ENCODE data around the gene ZNF891.
A peak's percentile ranks its signal among the peaks of the same experiment; 100 is the strongest.

ZNF891 gene

DNA sequence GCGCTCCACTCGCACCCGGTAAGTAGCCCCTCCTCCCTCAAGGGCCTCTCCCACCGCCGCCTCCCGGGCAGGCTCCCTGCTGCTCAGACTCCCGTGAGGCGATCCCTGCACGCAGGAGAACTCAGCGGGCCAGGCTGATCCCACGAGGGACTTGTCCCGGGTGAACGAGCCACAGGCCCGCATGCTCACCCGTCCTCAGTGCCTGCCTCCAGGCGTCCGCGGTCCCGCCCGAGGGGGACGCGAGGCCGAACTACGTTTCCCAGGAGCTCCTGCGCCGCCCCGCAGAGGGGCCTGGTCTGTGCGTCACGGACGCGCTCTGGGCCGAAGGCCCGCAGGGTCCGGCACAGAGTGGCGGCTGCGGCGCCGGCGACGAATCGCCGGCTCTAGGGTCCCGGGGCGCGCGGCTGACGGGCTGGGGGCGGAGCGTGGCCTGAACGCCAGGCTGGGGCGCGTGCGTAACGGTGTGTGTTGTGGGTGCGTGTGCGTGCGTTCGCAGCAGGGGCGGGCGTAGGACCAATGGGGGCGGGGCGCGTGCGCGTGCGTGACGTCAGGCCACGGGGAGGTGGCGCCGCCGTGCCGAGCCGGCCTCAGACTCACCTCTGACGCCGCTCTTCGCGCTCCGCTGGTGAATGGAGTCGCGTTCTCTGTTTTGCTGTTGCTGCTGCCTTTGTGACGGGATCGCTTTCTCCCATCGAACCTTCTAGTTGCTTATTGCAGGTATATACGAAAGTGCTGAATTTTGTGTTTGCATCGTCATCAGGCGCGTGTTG lies at the start of gene ZNF891, which contains the start of gene ZNF10:
TSS of gene ZNF891 (minus strand) at position 237 of the 770 bp plus-strand sequence. CDS start 8,356 bp downstream, outside the sequence.
TSS of gene ZNF10 (plus strand) at position 590 of the 770 bp plus-strand sequence. CDS start 13,866 bp downstream, outside the sequence.
- peak; percentile 84 to 90 for DNase-seq

GRCh38 chr12:133174901-133175300 lies 44.8 kb upstream of the ZNF891 start:
- DNase-seq, result no peak

- DNase-seq, result no peak
Observed at GRCh38 chr12:133172491-133172890, 42.4 kb upstream of the ZNF891 start.

DNA sequence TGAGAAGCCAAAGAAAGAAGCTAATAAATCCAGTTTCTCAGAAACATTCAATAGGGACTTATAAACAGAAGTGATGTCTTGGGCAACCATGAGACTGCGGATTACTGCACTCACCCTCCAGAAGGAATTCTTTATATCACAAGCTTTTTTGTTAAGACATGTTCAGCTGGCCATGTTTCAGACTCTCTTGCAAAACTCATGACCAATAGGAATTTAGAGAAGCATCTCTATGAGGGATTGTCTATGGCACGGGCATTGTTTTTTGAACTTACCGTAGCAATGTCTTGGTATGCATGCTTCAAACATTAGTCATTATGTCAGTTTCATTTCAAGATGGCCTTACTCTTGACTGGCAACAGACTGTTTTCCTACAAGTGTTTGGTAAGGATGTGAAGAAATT lies 35.7 kb upstream of the ZNF891 start:
- no peak for DNase-seq

DNA sequence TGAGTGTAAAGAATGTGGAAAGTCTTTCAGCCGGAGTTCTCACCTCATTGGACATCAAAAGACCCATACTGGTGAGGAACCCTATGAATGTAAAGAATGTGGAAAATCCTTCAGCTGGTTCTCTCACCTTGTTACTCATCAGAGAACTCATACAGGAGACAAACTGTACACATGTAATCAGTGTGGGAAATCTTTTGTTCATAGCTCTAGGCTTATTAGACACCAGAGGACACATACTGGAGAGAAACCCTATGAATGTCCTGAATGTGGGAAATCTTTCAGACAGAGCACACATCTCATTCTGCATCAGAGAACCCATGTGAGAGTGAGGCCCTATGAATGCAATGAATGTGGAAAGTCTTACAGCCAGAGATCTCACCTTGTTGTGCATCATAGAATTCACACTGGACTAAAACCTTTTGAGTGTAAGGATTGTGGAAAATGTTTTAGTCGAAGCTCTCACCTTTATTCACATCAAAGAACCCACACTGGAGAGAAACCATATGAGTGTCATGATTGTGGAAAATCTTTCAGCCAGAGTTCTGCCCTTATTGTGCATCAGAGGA lies 26.1 kb upstream of the ZNF891 start:
- DNase-seq, result no peak

- DNase-seq, result no peak
Observed at GRCh38 chr12:133145981-133146380, 15.9 kb upstream of the ZNF891 start.

DNA sequence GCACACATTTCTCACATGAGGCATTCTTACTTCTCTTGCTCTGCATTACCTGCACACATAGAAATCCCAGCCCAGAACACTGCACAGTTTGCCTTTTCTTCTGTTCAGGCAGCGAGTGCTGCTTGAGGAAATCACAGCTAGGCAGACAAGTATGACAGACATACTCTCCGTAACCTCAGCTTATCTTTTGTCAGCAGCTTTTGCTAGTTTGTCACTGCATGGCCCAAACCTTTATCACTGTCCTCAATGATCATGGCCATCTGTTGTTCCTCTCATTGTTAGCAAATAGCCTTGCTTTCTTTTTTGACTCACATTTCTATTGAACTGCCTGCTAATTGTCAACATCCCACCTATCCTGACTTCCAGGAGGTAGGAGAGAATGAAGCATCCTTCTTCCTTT lies 5.7 kb upstream of the ZNF891 start:
- no peak for DNase-seq

DNA sequence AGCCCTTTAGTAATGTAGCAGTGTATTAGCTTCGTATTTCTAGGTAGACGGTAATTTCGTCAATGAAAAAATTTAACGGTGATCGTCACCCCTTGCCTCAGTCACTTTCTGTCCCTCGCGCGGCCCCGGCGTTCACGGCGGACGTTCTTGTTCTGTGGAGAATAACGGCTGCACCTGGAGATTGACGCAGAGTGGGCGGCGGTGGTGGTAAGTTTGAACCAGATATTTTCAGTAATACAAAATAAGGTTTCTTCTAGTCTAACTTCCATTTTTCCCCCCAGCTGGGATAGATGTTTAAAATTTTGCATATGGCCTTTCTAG lies 694 bp upstream of the ZNF891 start:
- peak in 1 of 2 donors; percentile 3 for DNase-seq

DNA sequence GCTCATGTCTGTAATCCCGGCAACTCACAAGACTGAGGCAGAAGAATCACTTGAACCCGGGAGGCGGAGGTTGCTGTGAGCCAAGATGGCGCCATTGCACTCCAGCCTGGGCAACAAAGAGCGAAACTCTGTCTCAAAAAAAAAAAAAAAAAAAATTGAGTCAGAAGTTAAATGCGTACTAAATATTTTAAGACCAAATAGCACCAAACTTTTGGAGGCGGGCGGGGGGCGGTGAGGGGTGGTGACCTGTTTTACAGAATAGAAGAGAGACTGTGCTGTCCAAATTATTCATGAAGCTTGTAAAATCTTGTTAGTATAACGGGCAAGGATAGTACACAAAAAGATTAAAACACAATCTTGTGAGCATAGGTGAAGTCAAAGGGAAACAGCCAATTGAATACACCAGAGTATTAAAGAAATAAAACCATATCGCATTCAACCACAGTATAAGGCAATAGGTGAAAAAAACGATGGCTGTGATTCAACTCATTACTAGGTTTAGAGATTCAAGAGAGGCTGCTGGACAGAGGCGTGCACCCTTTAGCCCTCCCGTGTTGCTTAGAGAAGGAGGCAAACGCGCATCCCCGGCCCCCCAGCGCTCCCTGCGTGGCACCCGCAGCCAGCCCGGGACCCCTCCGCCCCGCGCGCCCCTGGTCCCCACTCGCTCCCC lies 571 bp downstream of the ZNF891 start:
- DNase-seq, result no peak

DNA sequence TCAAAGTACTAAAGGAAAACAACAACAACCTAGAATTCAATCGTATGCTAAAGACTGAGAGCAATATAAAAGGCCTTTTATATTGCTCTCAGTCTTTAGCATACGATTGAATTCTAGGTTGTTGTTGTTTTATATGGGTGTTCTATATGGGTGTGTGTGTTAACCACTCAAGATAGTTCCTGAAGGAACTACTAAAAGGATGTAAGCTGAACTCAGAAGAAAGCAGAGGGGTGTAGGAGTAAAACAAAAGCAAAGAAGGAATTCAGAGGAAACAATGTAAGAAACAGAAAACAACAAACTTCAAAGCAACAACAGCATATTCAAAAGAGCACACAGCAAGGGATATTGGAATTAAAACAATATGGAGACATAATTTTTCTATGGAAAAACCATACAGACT lies 5.4 kb downstream of the ZNF891 start:
- no peak for DNase-seq

DNA sequence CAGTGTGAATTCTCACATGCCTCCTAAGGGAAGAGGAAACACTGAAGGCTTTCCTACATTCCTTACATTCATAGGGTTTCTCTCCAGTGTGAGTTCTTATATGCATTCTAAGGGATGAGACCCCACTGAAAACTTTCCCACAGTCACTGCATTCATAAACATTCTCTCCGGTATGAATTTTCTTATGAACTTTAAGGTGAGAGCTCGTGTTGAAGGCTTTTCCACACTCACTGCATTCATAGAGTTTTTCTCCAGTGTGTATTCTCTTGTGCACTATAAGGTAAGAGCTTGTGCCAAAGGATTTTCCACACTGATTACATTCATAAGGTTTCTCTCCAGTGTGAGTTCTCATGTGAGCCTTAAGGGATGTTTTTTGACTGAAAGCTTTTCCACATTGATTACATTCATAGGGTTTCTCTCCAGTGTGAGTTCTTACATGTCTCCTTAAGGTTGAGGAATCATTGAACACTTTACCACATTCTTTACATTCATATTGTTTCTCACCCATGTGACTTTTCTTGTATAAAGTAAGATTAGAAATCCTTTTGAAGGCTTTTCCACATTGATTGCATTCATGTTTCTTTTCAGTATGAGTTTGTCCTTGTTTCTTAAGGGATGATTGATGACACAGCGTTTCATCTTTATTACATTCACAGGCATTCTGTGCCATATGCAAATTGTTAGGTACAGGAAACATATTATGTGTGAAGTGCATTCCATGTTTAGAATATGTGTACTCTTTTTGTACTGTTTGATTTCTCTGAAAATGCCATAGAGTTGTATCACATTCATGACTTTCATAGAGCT lies 9.5 kb downstream of the ZNF891 start:
- DNase-seq, result no peak

DNA sequence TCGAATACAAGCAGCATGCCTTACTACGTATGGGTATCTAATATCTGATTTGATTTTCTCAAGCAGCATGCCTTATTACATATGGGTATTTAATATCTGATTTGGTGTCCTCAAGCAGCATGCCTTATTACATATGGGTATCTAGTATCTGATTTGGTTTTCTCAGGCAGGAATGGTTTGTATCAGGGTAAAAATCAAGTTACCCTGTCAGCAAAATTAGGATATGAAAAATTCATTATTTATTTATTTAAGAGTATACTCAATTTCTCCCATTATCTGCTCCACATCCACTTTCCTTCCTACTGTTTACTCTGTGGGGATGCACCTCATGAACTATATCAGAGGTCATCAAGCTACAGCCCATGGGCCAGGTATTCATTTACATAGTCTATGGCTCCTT lies 21.9 kb downstream of the ZNF891 start:
- DNase-seq, result no peak

GRCh38 chr12:133107121-133107520 lies 23.0 kb downstream of the ZNF891 start:
- no peak for DNase-seq

GRCh38 chr12:133106253-133106652 lies 23.8 kb downstream of the ZNF891 start:
- no peak for DNase-seq

DNA sequence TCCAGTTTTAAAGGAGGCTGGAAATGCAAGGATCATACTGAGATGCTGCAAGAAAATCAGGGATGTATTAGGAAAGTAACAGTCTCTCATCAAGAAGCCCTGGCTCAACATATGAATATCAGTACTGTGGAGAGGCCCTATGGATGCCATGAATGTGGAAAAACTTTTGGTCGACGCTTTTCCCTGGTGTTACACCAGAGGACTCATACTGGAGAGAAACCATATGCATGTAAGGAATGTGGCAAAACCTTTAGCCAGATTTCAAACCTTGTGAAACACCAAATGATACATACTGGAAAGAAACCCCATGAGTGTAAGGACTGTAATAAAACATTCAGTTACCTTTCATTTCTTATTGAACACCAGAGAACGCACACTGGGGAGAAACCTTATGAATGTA lies 24.5 kb downstream of the ZNF891 start:
- DNase-seq, result no peak

GRCh38 chr12:133083345-133083744 lies 46.7 kb downstream of the ZNF891 start:
- no peak for DNase-seq

DNA sequence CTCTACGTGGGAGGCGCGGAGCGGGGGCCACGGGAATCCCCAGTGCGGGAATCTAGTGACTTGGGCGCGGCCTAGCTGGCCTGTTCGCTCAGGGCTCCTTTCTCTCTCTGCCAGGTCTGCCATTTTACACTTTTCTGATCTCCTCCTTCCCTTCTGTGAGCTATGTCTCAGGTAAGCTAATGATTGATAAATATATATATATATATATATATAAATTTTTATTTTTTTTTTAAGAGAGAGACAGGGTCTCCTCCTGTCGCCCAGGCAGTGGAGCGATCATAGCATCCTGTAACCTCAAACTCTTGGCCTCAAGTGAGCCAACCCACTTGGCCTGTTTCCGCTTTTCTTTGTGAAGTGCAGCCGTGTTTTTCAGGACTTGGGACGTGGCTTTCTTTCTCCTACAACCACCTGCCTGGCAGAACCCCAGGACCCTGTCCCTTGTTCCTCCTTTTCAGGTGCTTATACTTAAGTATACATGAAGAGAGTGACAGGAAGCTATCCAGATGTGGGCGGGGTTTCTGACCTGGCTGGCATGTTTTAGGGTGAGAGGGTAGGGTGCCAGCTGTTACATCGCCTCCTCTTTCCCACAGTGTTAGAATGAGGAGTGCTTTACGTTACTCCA lies 48.8 kb downstream of the ZNF891 start:
- no peak for DNase-seq

DNA sequence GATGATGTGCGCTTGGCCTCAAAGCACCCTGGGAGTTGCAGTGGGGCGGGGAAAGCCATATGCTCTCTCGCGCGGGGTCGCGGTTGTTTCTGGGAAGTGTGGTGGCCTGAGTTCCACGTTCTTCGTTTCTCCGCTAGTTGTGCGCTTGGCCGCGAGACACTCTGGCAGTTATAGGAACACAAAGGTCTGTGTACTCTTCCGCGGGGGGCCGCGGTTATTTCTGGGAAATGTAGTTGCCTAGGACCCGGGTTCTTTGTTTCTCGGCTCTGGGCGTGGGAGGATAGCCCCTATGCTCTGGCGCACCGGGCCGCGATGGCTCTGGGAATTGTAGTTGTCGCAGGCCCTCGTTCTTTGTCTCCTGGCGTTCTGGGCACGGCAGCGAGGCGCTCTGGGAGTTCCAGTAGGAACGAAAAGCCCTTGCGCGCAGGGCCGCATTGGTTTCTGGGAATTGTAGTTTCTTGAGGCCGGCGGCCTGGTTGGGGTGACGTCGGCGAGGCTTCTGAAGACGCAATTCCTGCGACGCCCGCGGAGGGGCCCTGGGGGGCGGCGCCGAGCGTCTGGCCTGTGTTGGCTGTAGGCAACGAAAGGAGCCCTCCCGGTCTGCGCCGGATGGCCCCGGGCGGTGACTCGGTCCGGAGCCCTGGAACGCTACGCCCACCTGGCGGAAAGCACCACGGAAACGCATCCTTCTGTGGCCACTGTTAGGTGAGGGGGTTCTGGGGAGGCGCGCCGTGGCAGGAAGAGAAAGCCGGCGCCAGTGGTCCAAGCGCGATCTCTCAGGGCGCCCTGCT lies 49.5 kb downstream of the ZNF891 start, which contains the start of gene ZNF140:
TSS of gene ZNF140 (plus strand) at position 556 of the 791 bp plus-strand sequence. CDS start 398 bp downstream, outside the sequence.
- DNase-seq, result peak; percentile 96

DNA sequence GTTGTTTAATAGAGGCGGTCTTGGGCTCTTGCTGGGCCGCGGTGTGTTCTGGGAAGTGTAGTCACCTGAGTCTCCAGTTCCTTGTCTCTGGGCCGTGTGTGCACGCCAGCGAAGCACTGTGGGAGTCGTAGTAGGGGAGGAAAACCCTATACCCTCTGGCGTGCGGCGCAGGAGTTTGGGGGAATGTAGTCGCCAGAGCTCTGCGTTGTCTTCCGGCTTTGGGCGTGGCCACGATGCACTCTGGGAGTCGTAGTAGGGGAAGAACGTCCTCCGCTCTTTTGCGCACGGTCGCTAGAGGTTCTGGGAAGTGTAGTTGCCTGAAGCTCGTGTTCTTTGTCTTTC lies 50.1 kb downstream of the ZNF891 start:
- peak; percentile 96 to 99 for DNase-seq

GRCh38 chr12:133073836-133074235 lies 56.2 kb downstream of the ZNF891 start:
- DNase-seq, result no peak

DNA sequence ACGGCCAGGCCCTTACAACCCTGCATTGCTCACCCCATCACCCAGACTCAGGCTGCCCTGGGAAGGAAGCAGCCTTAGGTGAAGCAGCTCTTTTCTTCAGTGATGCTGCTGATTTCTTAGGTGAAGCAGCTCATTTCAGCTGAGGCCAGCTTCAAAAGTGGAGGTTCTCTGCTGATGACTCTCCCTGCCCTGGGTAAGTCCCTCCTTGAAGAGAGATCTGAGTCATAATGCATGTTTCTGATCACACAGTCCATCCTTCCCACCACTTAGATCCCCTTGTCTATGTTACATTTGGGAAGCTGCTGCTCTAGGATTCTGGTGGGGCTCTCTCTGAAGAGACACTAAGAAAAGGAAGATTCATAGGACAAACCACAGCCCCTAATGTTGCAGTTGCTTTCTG lies 66.5 kb downstream of the ZNF891 start:
- DNase-seq, result no peak

- DNase-seq, result no peak
Observed at GRCh38 chr12:133061954-133062353, 68.1 kb downstream of the ZNF891 start.

Data from inflammatory macrophage treated with lipopolysaccharide for 1 hour (primary cell).